ENCODE measurements around the gene CDK7.

DNA sequence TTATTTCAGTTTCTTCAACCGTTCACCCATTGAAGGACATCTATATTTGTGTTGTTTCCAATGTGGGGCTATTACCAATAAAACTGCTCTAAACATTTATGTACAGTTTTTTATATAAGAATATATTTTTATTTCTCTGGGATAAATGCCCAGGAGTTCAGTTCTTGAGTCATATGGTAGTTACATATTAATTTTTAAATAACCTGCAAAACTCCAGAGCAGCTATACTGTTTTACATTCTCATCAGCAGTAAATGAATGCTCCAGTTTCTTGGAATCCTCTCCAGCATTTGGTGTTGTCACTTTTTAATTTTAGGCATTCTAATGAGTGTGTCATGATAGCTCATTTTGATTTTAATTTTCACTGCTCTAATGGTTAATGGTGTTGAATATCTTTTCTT lies 36.2 kb downstream of the CDK7 start:
- no peak for TF ChIP-seq CTCF (IDR thresholded peaks at IDR 0.05; ENCODE audit: low read depth, low read length)
- TF ChIP-seq, protein P1, sequence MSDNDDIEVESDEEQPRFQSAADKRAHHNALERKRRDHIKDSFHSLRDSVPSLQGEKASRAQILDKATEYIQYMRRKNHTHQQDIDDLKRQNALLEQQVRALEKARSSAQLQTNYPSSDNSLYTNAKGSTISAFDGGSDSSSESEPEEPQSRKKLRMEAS (IDR thresholded peaks at IDR 0.05; ENCODE audit: low read depth, low read length), result no peak

Data from NB4 (cell line).